SK-N-SH (cell line): ENCODE measurements around the gene FAM120B. TPM values are rescaled to one million over a fixed set of nuclear protein-coding genes. Genes with fewer than 3 reads are reported as not detected.
A peak's percentile ranks its signal among the peaks of the same experiment; 100 is the strongest.

Source experiments
- CTCF ChIA-PET: fragments of 300-600, 350-600 bp; formaldehyde crosslinking; extraction: SDS; loops from one replicate; lab custom pipeline; 2021; lab: Yijun Ruan, JAX
- POLR2A ChIA-PET: fragments of 350-600 bp; sonication (Branson Sonifier 250); formaldehyde crosslinking; extraction: SDS; loops from one replicate; lab custom pipeline; 2020; ENCODE audit warnings: antibody characterized with exemption, inconsistent platforms; lab: Yijun Ruan, JAX
- DNase-seq: peaks from one replicate; pipeline ENCODE4 v3.0.0; 2012
- H2AFZ ChIP-seq: fragments of 200-600 bp; sonication (generic); 2 replicates; pipeline ENCODE4 v1.8.1; 2016; ENCODE audit warnings: antibody characterized with exemption, mild to moderate bottlenecking, low read depth
- H3F3A ChIP-seq: fragments of 200-600 bp; sonication (generic); replicated peaks from 2 replicates; pipeline ENCODE3; 2016; ENCODE audit warnings: antibody characterized with exemption, mild to moderate bottlenecking; ENCODE audit not compliant: insufficient read depth
- H3K27ac ChIP-seq, 2 experiments: fragments of 200-500 bp in 1 of 2; fragments of 200-600 bp in 1 of 2; sonication (Bioruptor generic) in 1 of 2; sonication (generic), shearing (Covaris generic) in 1 of 2; 2 replicates each; pipeline versions ENCODE4 v1.5.1 to v1.6.1; 2014 to 2016; ENCODE audit warnings: low read depth in 2 of 2, inconsistent platforms in 1 of 2, low read length in 1 of 2, mild to moderate bottlenecking in 1 of 2, mixed read lengths in 1 of 2
- H3K27me3 ChIP-seq: fragments of 200-600 bp; sonication (generic), shearing (Covaris generic); 2 replicates; pipeline ENCODE4 v1.6.1; 2016; ENCODE audit warnings: mixed run types; ENCODE audit not compliant: insufficient read depth
- H3K36me3 ChIP-seq, 2 experiments: fragments of 200-500 bp in 1 of 2; fragments of 200-600 bp in 1 of 2; sonication (Bioruptor generic) in 1 of 2; sonication (generic) in 1 of 2; replicated peaks in 1 of 2; 2 replicates each; pipeline versions ENCODE3 to v1.5.1; 2014 to 2016; ENCODE audit warnings: low read length in 1 of 2, mild to moderate bottlenecking in 1 of 2; ENCODE audit not compliant: insufficient read depth in 2 of 2, control insufficient read depth in 1 of 2
- H3K4me1 ChIP-seq, 2 experiments: fragments of 200-500 bp in 1 of 2; fragments of 200-600 bp in 1 of 2; sonication (Bioruptor generic) in 1 of 2; sonication (generic), shearing (Covaris generic) in 1 of 2; 2 replicates each; pipeline versions ENCODE4 v1.5.1 to v1.6.1; 2014 to 2016; ENCODE audit warnings: low read depth in 1 of 2, low read length in 1 of 2, mixed run types in 1 of 2; ENCODE audit not compliant: insufficient read depth in 2 of 2, control insufficient read depth in 1 of 2
- H3K4me2 ChIP-seq: fragments of 200-600 bp; sonication (generic), shearing (Covaris generic); 2 replicates; pipeline ENCODE4 v1.6.1; 2017; ENCODE audit warnings: mixed run types
- H3K4me3 ChIP-seq, 2 experiments: fragments of 200-500 bp in 1 of 2; fragments of 200-600 bp in 1 of 2; sonication (Bioruptor generic) in 1 of 2; sonication (generic), shearing (Covaris generic) in 1 of 2; 2 replicates each; pipeline versions ENCODE4 v1.5.1 to v1.8.1; 2014 to 2016; ENCODE audit warnings: low read depth in 2 of 2, inconsistent platforms in 1 of 2, low read length in 1 of 2, mild to moderate bottlenecking in 1 of 2, mixed read lengths in 1 of 2, moderate library complexity in 1 of 2
- H3K79me2 ChIP-seq: fragments of 200-600 bp; sonication (generic); 2 replicates; pipeline ENCODE4 v1.8.1; 2017; ENCODE audit warnings: mild to moderate bottlenecking; ENCODE audit not compliant: insufficient read depth
- H3K9ac ChIP-seq: fragments of 200-600 bp; sonication (generic); 2 replicates; pipeline ENCODE4 v1.6.1; 2017; ENCODE audit warnings: mixed run types
- H3K9me2 ChIP-seq: fragments of 200-600 bp; sonication (generic); 2 replicates; pipeline ENCODE4 v1.6.1; 2017; ENCODE audit warnings: mixed run types
- H3K9me3 ChIP-seq: fragments of 200-600 bp; sonication (generic); 2 replicates; pipeline ENCODE4 v1.6.1; 2017; ENCODE audit warnings: mixed run types, mild to moderate bottlenecking, moderate library complexity
- H4K20me1 ChIP-seq: fragments of 200-600 bp; sonication (generic); 2 replicates; pipeline ENCODE4 v1.6.1; 2017; ENCODE audit warnings: mild to moderate bottlenecking, mixed run types; ENCODE audit not compliant: insufficient read depth
- CHD2 ChIP-seq: fragments of 150-350 bp; IDR thresholded peaks from 2 replicates; pipeline ENCODE4 v1.6.1; 2018; ENCODE audit warnings: low read length; ENCODE audit not compliant: partially characterized antibody
- EZH2phosphoT487 ChIP-seq: fragments of 200-600 bp; sonication (generic); IDR thresholded peaks from 2 replicates; pipeline ENCODE4 v1.6.1; 2017; ENCODE audit warnings: low read depth, mixed run types, mild to moderate bottlenecking, antibody characterized with exemption, moderate library complexity, borderline replicate concordance
- FOXJ3 ChIP-seq: sonication (generic); formaldehyde crosslinking; IDR thresholded peaks from 2 replicates; pipeline ENCODE4 v1.5.1; 2020; ENCODE audit warnings: mild to moderate bottlenecking, missing genetic modification reagents
- FOXM1 ChIP-seq: IDR thresholded peaks from 2 replicates; pipeline ENCODE4 v1.4.0; 2012; ENCODE audit warnings: low read depth, mild to moderate bottlenecking
- JUND ChIP-seq: IDR thresholded peaks from 2 replicates; pipeline ENCODE4 v1.4.0; 2012
- MEF2A ChIP-seq: IDR thresholded peaks from 2 replicates; pipeline ENCODE4 v1.4.0; 2012; ENCODE audit warnings: low read depth, borderline replicate concordance
- NRF1 ChIP-seq: IDR thresholded peaks from 2 replicates; pipeline ENCODE4 v1.6.1; 2012; ENCODE audit warnings: low read depth, mild to moderate bottlenecking, low read length
- POLR2AphosphoS5 ChIP-seq: IDR thresholded peaks from 2 replicates; pipeline ENCODE4 v1.6.1; 2012; ENCODE audit warnings: low read depth, low read length
- RAD21 ChIP-seq: IDR thresholded peaks from 2 replicates; pipeline ENCODE4 v1.6.1; 2012; ENCODE audit warnings: mild to moderate bottlenecking, low read length
- RCOR1 ChIP-seq: fragments of 150-350 bp; IDR thresholded peaks from 2 replicates; pipeline ENCODE4 v1.6.1; 2017; ENCODE audit warnings: antibody characterized with exemption, low read length
- RXRA ChIP-seq: IDR thresholded peaks from 2 replicates; pipeline ENCODE4 v1.4.0; 2012; ENCODE audit warnings: low read depth, mild to moderate bottlenecking, borderline replicate concordance
- SIN3A ChIP-seq: IDR thresholded peaks from 2 replicates; pipeline ENCODE4 v1.6.1; 2012; ENCODE audit warnings: low read depth, mild to moderate bottlenecking, low read length, moderate library complexity, borderline replicate concordance
- TAF1 ChIP-seq: IDR thresholded peaks from 2 replicates; pipeline ENCODE4 v1.6.1; 2012; ENCODE audit warnings: low read depth, mild to moderate bottlenecking, low read length, moderate library complexity, borderline replicate concordance
- TCF12 ChIP-seq: IDR thresholded peaks from 2 replicates; pipeline ENCODE4 v1.4.0; 2012
- YY1 ChIP-seq: IDR thresholded peaks from 2 replicates; pipeline ENCODE4 v1.4.0; 2012; ENCODE audit warnings: low read depth, mild to moderate bottlenecking
- WGBS: methylation state at CpG from one replicate; pipeline ENCODE4 v1.1.6; 2017; ENCODE audit warnings: low lambda C conversion rate; 5-methylcytosine and 5-hydroxymethylcytosine counted together
- polyA plus RNA-seq, 3 experiments: library from polyadenylated mRNA; depleted of rRNA; stranded (reverse); fragments of >200 nt; gene quantifications; 2 replicates each; pipeline ENCODE4 v1.2.3, GENCODE V29; 2012
- TF ChIP-seq, protein P1 (sequence below): IDR thresholded peaks from 2 replicates; pipeline ENCODE4 v1.4.0; 2012; ENCODE audit warnings: low read depth
- TF ChIP-seq, protein P2 (sequence below): IDR thresholded peaks from 2 replicates; pipeline ENCODE4 v1.4.0; 2012; ENCODE audit warnings: low read depth, borderline replicate concordance
- TF ChIP-seq, protein P3 (sequence below): fragments of 150-350 bp; IDR thresholded peaks from 2 replicates; pipeline ENCODE4 v1.6.1; 2017; ENCODE audit warnings: antibody characterized with exemption, low read length, low read depth, borderline replicate concordance
- TF ChIP-seq, protein P4 (sequence below): IDR thresholded peaks from 2 replicates; pipeline ENCODE4 v1.4.0; 2012; ENCODE audit warnings: low read depth, borderline replicate concordance

The FAM120B gene
- polyA plus RNA-seq, 1 of the 3 experiments (the other 2 are of a cell fraction) = 7.7 TPM

DNA sequence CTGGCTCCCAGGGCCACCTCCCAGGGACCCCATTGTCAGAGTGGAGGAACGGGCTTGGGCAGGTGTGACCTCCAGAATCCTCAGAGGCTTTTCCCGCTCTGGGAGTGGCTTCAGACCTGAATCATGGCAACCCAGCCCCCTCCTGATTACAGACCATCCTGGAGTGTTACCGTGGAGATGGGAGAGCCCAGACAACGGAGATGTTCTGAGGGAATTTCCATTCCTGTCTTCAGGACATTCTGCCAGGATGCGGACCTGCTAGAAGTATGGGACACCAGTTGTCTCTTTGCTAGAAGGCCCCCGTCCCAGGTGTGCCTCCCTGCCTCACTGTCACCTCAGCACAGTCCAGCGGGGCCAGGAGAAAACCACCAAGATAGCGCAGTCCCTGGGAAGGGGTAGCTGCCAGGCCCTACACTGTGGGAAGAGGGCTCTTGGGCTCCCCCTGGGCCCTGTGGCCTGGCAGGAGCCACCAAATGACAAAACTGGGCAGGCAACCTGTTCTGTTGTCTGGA, 136.6 kb downstream of the FAM120B start:
- TF ChIP-seq CHD2 (no peak), FOXJ3 (CRISPR knock-in tag) (no peak), TAF1 (no peak), RAD21 (peak; percentile 12; the same call in 1 of the 2 replicates), NRF1 (no peak)
- TF ChIP-seq, protein P1, sequence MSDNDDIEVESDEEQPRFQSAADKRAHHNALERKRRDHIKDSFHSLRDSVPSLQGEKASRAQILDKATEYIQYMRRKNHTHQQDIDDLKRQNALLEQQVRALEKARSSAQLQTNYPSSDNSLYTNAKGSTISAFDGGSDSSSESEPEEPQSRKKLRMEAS = no peak
- ChIA-PET CTCF (no interaction called here), POLR2A (no interaction called here)
- Histone ChIP-seq H3K36me3 (no peaks in the 10 kb centered on the region), H3K9me2 (no peaks in the 10 kb centered on the region), H3K27ac (no peak overlapping the region), H3K79me2 (no peaks in the 10 kb centered on the region), H3K4me3 (no peak overlapping the region), H3K9ac (no peak overlapping the region), H3K9me3 (no peaks in the 10 kb centered on the region), H3K4me2 (no peak overlapping the region), H4K20me1 (no peaks in the 10 kb centered on the region), H2AFZ (no peak overlapping the region), H3K27me3 (no peaks in the 10 kb centered on the region), H3F3A (no peaks in the 10 kb centered on the region), H3K4me1 (peaks cover 11 to 22% of the 10 kb centered on the region in 2 experiments; a peak in 2 of 4 replicates)
- peak; percentile 41 for DNase-seq
- 95% methylated on average over 3 of the region's 8 CpGs for WGBS

DNA sequence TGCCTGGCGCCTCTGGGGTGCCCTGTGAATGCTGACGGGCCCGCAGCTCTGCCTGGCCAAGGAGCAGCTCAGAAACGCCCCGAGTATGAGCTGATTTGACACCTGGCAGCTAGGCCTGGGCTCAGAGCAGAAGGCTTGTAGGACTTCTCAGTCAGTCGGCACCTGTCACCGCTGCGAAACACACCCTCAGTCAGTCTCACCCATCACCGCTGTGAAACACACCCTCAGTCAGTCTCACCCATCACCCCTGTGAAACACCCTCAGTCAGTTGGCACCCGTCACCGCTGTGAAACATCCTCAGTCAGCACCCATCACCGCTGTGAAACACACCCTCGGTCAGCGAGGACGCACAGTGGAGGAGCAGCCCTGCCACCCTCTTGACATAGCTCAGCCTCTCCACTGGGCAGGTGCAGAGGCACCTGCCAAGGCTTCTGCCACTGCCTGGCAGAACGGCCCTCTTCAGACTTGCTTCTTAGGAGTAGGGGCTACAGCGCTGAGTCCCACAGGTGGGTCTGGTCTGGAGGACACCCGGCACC, 137.6 kb downstream of the FAM120B start:
- H3K4me3 ChIP-seq = no peak overlapping the region
- ChIA-PET POLR2A (no interaction called here), CTCF (no interaction called here)
- H3F3A ChIP-seq = no peaks in the 10 kb centered on the region
- no peaks in the 10 kb centered on the region for H4K20me1 ChIP-seq
- no peaks in the 10 kb centered on the region for H3K9me2 ChIP-seq
- peaks cover 11 to 15% of the 10 kb centered on the region in 2 experiments; a peak in 2 of 4 replicates for H3K4me1 ChIP-seq
- no peak overlapping the region for H3K4me2 ChIP-seq
- no peaks in the 10 kb centered on the region for H3K36me3 ChIP-seq
- no peak overlapping the region for H3K9ac ChIP-seq
- H2AFZ ChIP-seq = no peak overlapping the region
- TF ChIP-seq, protein P2, sequence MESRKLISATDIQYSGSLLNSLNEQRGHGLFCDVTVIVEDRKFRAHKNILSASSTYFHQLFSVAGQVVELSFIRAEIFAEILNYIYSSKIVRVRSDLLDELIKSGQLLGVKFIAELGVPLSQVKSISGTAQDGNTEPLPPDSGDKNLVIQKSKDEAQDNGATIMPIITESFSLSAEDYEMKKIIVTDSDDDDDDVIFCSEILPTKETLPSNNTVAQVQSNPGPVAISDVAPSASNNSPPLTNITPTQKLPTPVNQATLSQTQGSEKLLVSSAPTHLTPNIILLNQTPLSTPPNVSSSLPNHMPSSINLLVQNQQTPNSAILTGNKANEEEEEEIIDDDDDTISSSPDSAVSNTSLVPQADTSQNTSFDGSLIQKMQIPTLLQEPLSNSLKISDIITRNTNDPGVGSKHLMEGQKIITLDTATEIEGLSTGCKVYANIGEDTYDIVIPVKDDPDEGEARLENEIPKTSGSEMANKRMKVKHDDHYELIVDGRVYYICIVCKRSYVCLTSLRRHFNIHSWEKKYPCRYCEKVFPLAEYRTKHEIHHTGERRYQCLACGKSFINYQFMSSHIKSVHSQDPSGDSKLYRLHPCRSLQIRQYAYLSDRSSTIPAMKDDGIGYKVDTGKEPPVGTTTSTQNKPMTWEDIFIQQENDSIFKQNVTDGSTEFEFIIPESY = no peak
- TF ChIP-seq SIN3A (no peak), FOXM1 (no peak), TCF12 (no peak), TAF1 (no peak), JUND (no peak), EZH2phosphoT487 (no peak), RCOR1 (no peak), RXRA (no peak), MEF2A (no peak), POLR2AphosphoS5 (no peak), YY1 (no peak), RAD21 (no peak)
- TF ChIP-seq, protein P3, sequence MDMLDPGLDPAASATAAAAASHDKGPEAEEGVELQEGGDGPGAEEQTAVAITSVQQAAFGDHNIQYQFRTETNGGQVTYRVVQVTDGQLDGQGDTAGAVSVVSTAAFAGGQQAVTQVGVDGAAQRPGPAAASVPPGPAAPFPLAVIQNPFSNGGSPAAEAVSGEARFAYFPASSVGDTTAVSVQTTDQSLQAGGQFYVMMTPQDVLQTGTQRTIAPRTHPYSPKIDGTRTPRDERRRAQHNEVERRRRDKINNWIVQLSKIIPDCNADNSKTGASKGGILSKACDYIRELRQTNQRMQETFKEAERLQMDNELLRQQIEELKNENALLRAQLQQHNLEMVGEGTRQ = no peak
- TF ChIP-seq, protein P4, sequence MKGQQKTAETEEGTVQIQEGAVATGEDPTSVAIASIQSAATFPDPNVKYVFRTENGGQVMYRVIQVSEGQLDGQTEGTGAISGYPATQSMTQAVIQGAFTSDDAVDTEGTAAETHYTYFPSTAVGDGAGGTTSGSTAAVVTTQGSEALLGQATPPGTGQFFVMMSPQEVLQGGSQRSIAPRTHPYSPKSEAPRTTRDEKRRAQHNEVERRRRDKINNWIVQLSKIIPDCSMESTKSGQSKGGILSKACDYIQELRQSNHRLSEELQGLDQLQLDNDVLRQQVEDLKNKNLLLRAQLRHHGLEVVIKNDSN = no peak
- H3K9me3 ChIP-seq = no peaks in the 10 kb centered on the region
- H3K27ac ChIP-seq = no peak overlapping the region
- no peaks in the 10 kb centered on the region for H3K79me2 ChIP-seq
- 82% methylated on average over 10 of the region's 18 CpGs for WGBS
- peak; percentile 15 for DNase-seq
- H3K27me3 ChIP-seq = no peaks in the 10 kb centered on the region
